Keratinocyte (primary cell): ENCODE measurements around the gene DUSP22. TPM values are rescaled to one million over a fixed set of nuclear protein-coding genes. Genes with fewer than 3 reads are reported as not detected.

Source experiments
- DNase-seq: peaks from one replicate; pipeline ENCODE4 v3.0.0-alpha.2; 2011; ENCODE audit warnings: low read depth, missing footprints, low spot score
- FAIRE-seq: peaks from 2 replicates; lab custom pipeline; 2011; peaks lifted over from hg19 to GRCh38; lab: Jason Lieb, UNC
- H2AFZ ChIP-seq: 2 replicates; pipeline ENCODE4 v1.6.0; 2012; ENCODE audit warnings: low read length, control low read depth, inconsistent platforms; ENCODE audit not compliant: control insufficient read depth
- H3K27ac ChIP-seq: 2 replicates; pipeline ENCODE4 v1.5.1; 2011; ENCODE audit warnings: low read length; ENCODE audit not compliant: control insufficient read depth, insufficient read depth
- H3K27me3 ChIP-seq: 3 replicates; pipeline ENCODE4 v1.6.0; 2011; ENCODE audit warnings: low read length; ENCODE audit not compliant: control insufficient read depth, insufficient read depth; ENCODE audit errors: extremely low read depth
- H3K36me3 ChIP-seq, 2 experiments: 2 replicates in 1 of 2; 3 replicates in 1 of 2; pipeline ENCODE4 v1.5.1; 2011; ENCODE audit warnings: low read length in 2 of 2, mild to moderate bottlenecking in 1 of 2; ENCODE audit not compliant: control insufficient read depth in 2 of 2, insufficient read depth in 2 of 2; ENCODE audit errors: extremely low read depth in 1 of 2
- H3K4me1 ChIP-seq: 3 replicates; pipeline ENCODE4 v1.5.1; 2011; ENCODE audit warnings: low read length; ENCODE audit not compliant: control insufficient read depth, insufficient read depth; ENCODE audit errors: extremely low read depth
- H3K4me2 ChIP-seq: 3 replicates; pipeline ENCODE4 v1.6.0; 2011; ENCODE audit warnings: low read depth, low read length; ENCODE audit not compliant: control insufficient read depth, insufficient read depth; ENCODE audit errors: extremely low read depth
- H3K4me3 ChIP-seq, 3 experiments: fragments of 200-600 bp in 1 of 3; sonication (generic) in 1 of 3; 2 replicates in 2 of 3; 3 replicates in 1 of 3; pipeline ENCODE4 v1.5.1; 2011 to 2016; ENCODE audit warnings: low read length in 3 of 3, mild to moderate bottlenecking in 3 of 3, control low read depth in 2 of 3, inconsistent platforms in 1 of 3, low read depth in 1 of 3, mixed read lengths in 1 of 3, mixed run types in 1 of 3, moderate library complexity in 1 of 3; ENCODE audit not compliant: control insufficient read depth in 2 of 3, insufficient read depth in 2 of 3; ENCODE audit errors: extremely low read depth in 1 of 3
- H3K79me2 ChIP-seq: 2 replicates; pipeline ENCODE4 v1.6.0; 2012; ENCODE audit warnings: low read length; ENCODE audit not compliant: control insufficient read depth, insufficient read depth
- H3K9ac ChIP-seq: 3 replicates; pipeline ENCODE4 v1.6.0; 2011; ENCODE audit warnings: low read length; ENCODE audit not compliant: control insufficient read depth, insufficient read depth; ENCODE audit errors: extremely low read depth
- H3K9me1 ChIP-seq: 3 replicates; pipeline ENCODE4 v1.6.0; 2011; ENCODE audit warnings: low read length; ENCODE audit not compliant: control insufficient read depth, insufficient read depth; ENCODE audit errors: extremely low read depth
- H3K9me3 ChIP-seq: 2 replicates; pipeline ENCODE4 v1.5.1; 2012; ENCODE audit warnings: low read depth, low read length; ENCODE audit not compliant: control insufficient read depth
- H4K20me1 ChIP-seq: 3 replicates; pipeline ENCODE4 v1.6.0; 2011; ENCODE audit warnings: low read length; ENCODE audit not compliant: control insufficient read depth, insufficient read depth; ENCODE audit errors: extremely low read depth
- CTCF ChIP-seq, 3 experiments: IDR thresholded peaks in 1 of 3; conservative IDR thresholded peaks in 1 of 3; optimal IDR thresholded peaks in 1 of 3; 2 replicates in 2 of 3; 3 replicates in 1 of 3; pipeline versions ENCODE3 to v1.5.1; 2011; ENCODE audit warnings: low read length in 3 of 3, mild to moderate bottlenecking in 3 of 3, moderate library complexity in 2 of 3, control low read depth in 1 of 3, inconsistent platforms in 1 of 3; ENCODE audit not compliant: insufficient read depth in 2 of 3; ENCODE audit errors: extremely low read depth in 1 of 3
- EZH2 ChIP-seq: IDR thresholded peaks from one replicate; pipeline ENCODE4 v1.6.1; 2012; ENCODE audit warnings: inconsistent platforms, mild to moderate bottlenecking, low read length, moderate library complexity
- dilution Hi-C: fragments of 300-500 bp; cut with MboI; formaldehyde crosslinking; loops from one replicate; pipeline ENCODE4 v1.7.0; 2020; ENCODE audit warnings: low sequenced_read_pairs; ENCODE audit not compliant: extremely low pct_ligation_motif_present
- polyA plus RNA-seq, 5 experiments: library from polyadenylated mRNA; depleted of rRNA in 3 of 5; stranded (reverse) in 3 of 5; stranded (forward) in 1 of 5; unstranded in 1 of 5; fragments of >200 nt; gene quantifications; 1 replicate in 1 of 5; 2 replicates in 3 of 5; 3 replicates in 1 of 5; pipeline versions ENCODE4 v1.2.1 to v1.2.3, GENCODE V29; 2011 to 2012; ENCODE audit warnings: missing spikeins in 2 of 5, low read depth in 1 of 5, low replicate concordance in 1 of 5

The DUSP22 gene
- polyA plus RNA-seq, 1 donor (not counting 4 experiments of a cell fraction or from before 2014, with no cell fraction given) = 17.3 TPM

- Histone ChIP-seq H3K4me2 (no peak overlapping the region), H3K4me3 (no peak overlapping the region), H3K9me3 (peaks cover 5% of the 10 kb centered on the region), H3K4me1 (no peaks in the 10 kb centered on the region), H4K20me1 (no peaks in the 10 kb centered on the region), H3K9me1 (no peaks in the 10 kb centered on the region), H3K27me3 (no peaks in the 10 kb centered on the region), H3K36me3 (peaks cover 3 to 4% of the 10 kb centered on the region in 2 experiments), H3K79me2 (no peaks in the 10 kb centered on the region), H2AFZ (no peak overlapping the region), H3K9ac (no peak overlapping the region), H3K27ac (no peak overlapping the region)
- dilution Hi-C loops = no loop called here
- DNase-seq (no peak), FAIRE-seq (no peak)
- TF ChIP-seq EZH2 = no peak
- no peak for TF ChIP-seq CTCF (optimal IDR thresholded peaks at IDR 0.05 in 1 of 3, IDR thresholded peaks at IDR 0.05 in 1 of 3, conservative IDR thresholded peaks at IDR 0.05 in 1 of 3; ENCODE audit: extremely low read depth in 1 of 3, insufficient read depth in 2 of 3, low read length in 3 of 3)
Observed at GRCh38 chr6:352474-352873, 60.2 kb downstream of the DUSP22 start.

GRCh38 chr6:352896-353470, 60.7 kb downstream of the DUSP22 start:
- H3K4me1 ChIP-seq = no peaks in the 10 kb centered on the region
- H3K36me3 ChIP-seq = peaks cover 3 to 4% of the 10 kb centered on the region in 2 experiments
- H3K27ac ChIP-seq = no peak overlapping the region
- dilution Hi-C loops = no loop called here
- no peaks in the 10 kb centered on the region for H3K27me3 ChIP-seq
- no peaks in the 10 kb centered on the region for H3K9me1 ChIP-seq
- DNase-seq (no peak), FAIRE-seq (no peak)
- TF ChIP-seq CTCF (optimal IDR thresholded peaks at IDR 0.05 in 1 of 3, IDR thresholded peaks at IDR 0.05 in 1 of 3, conservative IDR thresholded peaks at IDR 0.05 in 1 of 3; ENCODE audit: extremely low read depth in 1 of 3, insufficient read depth in 2 of 3, low read length in 3 of 3) (no peak), EZH2 (no peak)
- no peak overlapping the region for H3K4me2 ChIP-seq
- no peak overlapping the region for H3K9ac ChIP-seq
- peaks cover 3% of the 10 kb centered on the region for H3K9me3 ChIP-seq
- H2AFZ ChIP-seq = no peak overlapping the region
- no peaks in the 10 kb centered on the region for H4K20me1 ChIP-seq
- H3K4me3 ChIP-seq = no peak overlapping the region
- H3K79me2 ChIP-seq = no peaks in the 10 kb centered on the region
